Upper lobe of left lung (tissue), 6 donors: ENCODE data around the gene FAHD1. TPM values are rescaled to one million over a fixed set of nuclear protein-coding genes. Genes with fewer than 3 reads are reported as not detected.
A peak's percentile ranks its signal among the peaks of the same experiment; 100 is the strongest.

Experiments used
- ATAC-seq, 2 donors: fragments of 200-7000 bp; cut with Tn5 transposase; one replicate each; pipeline ENCODE4 v1.9.1; 2022; ENCODE audit warnings: mild to moderate bottlenecking in 2 of 2, moderate library complexity in 2 of 2; ENCODE audit not compliant: low FRiP score in 2 of 2
- DNase-seq, 2 donors: peaks; one replicate each; pipeline ENCODE4 v3.0.0-alpha.2; 2019 to 2020
- H3K27ac ChIP-seq, 4 donors: fragments of 200-600 bp; sonication (generic); one replicate each; pipeline ENCODE4 v1.5.1; 2016 to 2019
- H3K27me3 ChIP-seq, 4 donors: fragments of 200-600 bp; sonication (generic); one replicate each; pipeline ENCODE4 v1.5.1; 2017 to 2019
- H3K36me3 ChIP-seq, 4 donors: fragments of 200-600 bp; sonication (generic); one replicate each; pipeline ENCODE4 v1.5.1; 2016 to 2019
- H3K4me1 ChIP-seq, 4 donors: fragments of 200-600 bp; sonication (generic); one replicate each; pipeline ENCODE4 v1.5.1; 2018 to 2019
- H3K4me3 ChIP-seq, 4 donors: fragments of 200-600 bp; sonication (generic); one replicate each; pipeline ENCODE4 v1.5.1; 2017 to 2019; ENCODE audit warnings: mild to moderate bottlenecking in 2 of 4, moderate library complexity in 1 of 4
- H3K9me3 ChIP-seq, 4 donors: fragments of 200-600 bp; sonication (generic); one replicate each; pipeline ENCODE4 v1.5.1; 2018 to 2019
- CTCF ChIP-seq, 6 experiments: fragments of 450-650 bp in 4 of 6; fragments of 200-600 bp in 2 of 6; sonication (generic) in 2 of 6; IDR thresholded peaks; one replicate each; pipeline ENCODE4 v1.5.1; 2016 to 2019; ENCODE audit warnings: antibody characterized with exemption in 6 of 6
- EP300 ChIP-seq, 4 donors: sonication (generic); formaldehyde crosslinking; IDR thresholded peaks; one replicate each; pipeline ENCODE4 v1.5.1; 2017; ENCODE audit warnings: antibody characterized with exemption in 4 of 4, control low read depth in 2 of 4
- POLR2A ChIP-seq, 4 donors: fragments of 450-650 bp; IDR thresholded peaks; one replicate each; pipeline ENCODE4 v1.5.1; 2016 to 2017; ENCODE audit warnings: antibody characterized with exemption in 4 of 4, mild to moderate bottlenecking in 2 of 4
- POLR2AphosphoS5 ChIP-seq, 2 donors: sonication (generic); formaldehyde crosslinking; IDR thresholded peaks; one replicate each; pipeline ENCODE4 v1.5.1; 2017; ENCODE audit warnings: antibody characterized with exemption in 2 of 2
- WGBS, 2 donors: methylation state at CpG; one replicate each; pipeline ENCODE4 v1.1.5; 2017 to 2018; 5-methylcytosine and 5-hydroxymethylcytosine counted together
- total RNA-seq, 6 donors: library from RNA; depleted of rRNA in 4 of 6; stranded (reverse); fragments of >200 nt in 4 of 6; gene quantifications; one replicate each; pipeline versions ENCODE4 v1.1.0 to v1.2.1, GENCODE V29; 2016 to 2021
- donor health status: DM: no; HTN: no; CAD: no; lungs with moderate emphysema.
- donor health status: DM: no; HTN: yes; CAD: no; lungs with severe emphysema.

The FAHD1 gene
- total RNA-seq, 6 donors from 2014 or later: 22.1 to 42.1 (median 32.6) TPM

GRCh38 chr16:1784977-1785845 is 41.8 kb upstream of the FAHD1 start:
- peaks cover 3 to 55% (median 32%) of the 10 kb centered on the region in 4 donors for H3K36me3 ChIP-seq
- no peaks in the 10 kb centered on the region for H3K9me3 ChIP-seq
- DNase-seq (no peak), ATAC-seq (no peak)
- peaks cover 23 to 43% (median 25%) of the 10 kb centered on the region in 4 donors for H3K4me1 ChIP-seq
- no peak overlapping the region for H3K27ac ChIP-seq
- WGBS, 2 donors: 90 to 92% methylated on average over 15 to 26 of the region's 26 CpGs
- H3K27me3 ChIP-seq: no peaks in the 10 kb centered on the region
- H3K4me3 ChIP-seq: no peak overlapping the region
- no peak for TF ChIP-seq CTCF (IDR thresholded peaks at IDR 0.05)
- no peak for TF ChIP-seq EP300 (IDR thresholded peaks at IDR 0.05)
- TF ChIP-seq POLR2A (IDR thresholded peaks at IDR 0.05): no peak
- TF ChIP-seq POLR2AphosphoS5 (IDR thresholded peaks at IDR 0.05): no peak

- H3K4me1 ChIP-seq: peaks cover 20 to 40% (median 21%) of the 10 kb centered on the region in 4 donors
- no peak overlapping the region for H3K4me3 ChIP-seq
- no peak for ATAC-seq
- TF ChIP-seq POLR2A (IDR thresholded peaks at IDR 0.05) (no peak), POLR2AphosphoS5 (IDR thresholded peaks at IDR 0.05) (no peak), EP300 (IDR thresholded peaks at IDR 0.05) (no peak)
- no peaks in the 10 kb centered on the region for H3K9me3 ChIP-seq
- peaks cover 3 to 56% (median 34%) of the 10 kb centered on the region in 4 donors for H3K36me3 ChIP-seq
- 88 to 91% methylated on average over 8 to 13 of the region's 14 CpGs for WGBS, 2 donors
- DNase-seq: peak in 1 of 2 donors; percentile 62
- H3K27ac ChIP-seq: no peak overlapping the region
- no peaks in the 10 kb centered on the region for H3K27me3 ChIP-seq
These were observed 41.2 kb upstream of the FAHD1 start for GRCh38 chr16:1785846-1786170.

- Histone ChIP-seq H3K36me3 (peaks cover 3 to 62% (median 37%) of the 10 kb centered on the region in 4 donors), H3K4me3 (no peak overlapping the region), H3K9me3 (no peaks in the 10 kb centered on the region), H3K27ac (no peak overlapping the region), H3K4me1 (peaks cover 14 to 33% (median 14%) of the 10 kb centered on the region in 4 donors), H3K27me3 (no peaks in the 10 kb centered on the region)
- ATAC-seq: no peak
- TF ChIP-seq EP300 (IDR thresholded peaks at IDR 0.05): no peak
- no peak for TF ChIP-seq CTCF (IDR thresholded peaks at IDR 0.05)
- no peak for TF ChIP-seq POLR2AphosphoS5 (IDR thresholded peaks at IDR 0.05)
- no peak for TF ChIP-seq POLR2A (IDR thresholded peaks at IDR 0.05)
- 90 to 93% methylated on average over 17 to 51 of the region's 51 CpGs for WGBS, 2 donors
- peak in 1 of 2 donors; percentile 82 for DNase-seq
These were observed 40.6 kb upstream of the FAHD1 start for GRCh38 chr16:1786242-1787055.

- no peak overlapping the region for H3K27ac ChIP-seq
- no peaks in the 10 kb centered on the region for H3K27me3 ChIP-seq
- H3K9me3 ChIP-seq: no peaks in the 10 kb centered on the region
- H3K4me3 ChIP-seq: no peak overlapping the region
- 91 to 100% methylated on average over 4 to 6 of the region's 6 CpGs for WGBS, 2 donors
- ATAC-seq (no peak), DNase-seq (no peak)
- no peak for TF ChIP-seq EP300 (IDR thresholded peaks at IDR 0.05)
- no peak for TF ChIP-seq POLR2AphosphoS5 (IDR thresholded peaks at IDR 0.05)
- no peak for TF ChIP-seq CTCF (IDR thresholded peaks at IDR 0.05)
- TF ChIP-seq POLR2A (IDR thresholded peaks at IDR 0.05): no peak
- H3K4me1 ChIP-seq: peaks cover 11 to 28% (median 11%) of the 10 kb centered on the region in 4 donors
- peaks cover 3 to 68% (median 40%) of the 10 kb centered on the region in 4 donors for H3K36me3 ChIP-seq
These were observed 40.0 kb upstream of the FAHD1 start for GRCh38 chr16:1787056-1787321.
